Urinary bladder (tissue), 4 donors: ENCODE data around the gene MEAF6. TPM values are rescaled to one million over a fixed set of nuclear protein-coding genes. Genes with fewer than 3 reads are reported as not detected.
"Not testable (repeated sequence)": the region's sequence is repeated elsewhere in the genome, so short reads cannot be mapped to it uniquely, and the experiment has no call there.

Experiments used
- DNase-seq: peaks from one replicate; pipeline ENCODE4 v3.0.0-alpha.2; 2015; ENCODE audit errors: extremely low spot score
- H3K27ac ChIP-seq: one replicate; pipeline ENCODE4 v1.5.1; 2013; ENCODE audit warnings: low read depth, mild to moderate bottlenecking, moderate library complexity
- H3K36me3 ChIP-seq: one replicate; pipeline ENCODE4 v1.6.1; 2013; ENCODE audit warnings: mild to moderate bottlenecking, moderate library complexity; ENCODE audit not compliant: insufficient read depth
- H3K4me1 ChIP-seq: one replicate; pipeline ENCODE4 v1.6.1; 2013; ENCODE audit warnings: mild to moderate bottlenecking, moderate library complexity; ENCODE audit not compliant: insufficient read depth
- H3K4me3 ChIP-seq: one replicate; pipeline ENCODE4 v1.5.1; 2013; ENCODE audit warnings: low read depth, low read length
- WGBS: extraction: QIAGEN DNeasy Blood & Tissue Kit; methylation state at CpG from one replicate; pipeline ENCODE4 v1.1.7; 2013; 5-methylcytosine and 5-hydroxymethylcytosine counted together
- polyA plus RNA-seq: library from polyadenylated mRNA; stranded (reverse); fragments of 200-250 nt; gene quantifications from one replicate; pipeline ENCODE4 v1.2.3, GENCODE V29; 2013
- total RNA-seq: library from RNA; depleted of rRNA; stranded (reverse); fragments of >200 nt; gene quantifications from one replicate; pipeline ENCODE4 v1.2.3, GENCODE V29; 2014
- donor health status: healthy with polysubstance abuse.
- donor health status: healthy.

The MEAF6 gene
- total and polyA plus RNA-seq, 2 donors, result 62.5 to 65.5 TPM

DNA sequence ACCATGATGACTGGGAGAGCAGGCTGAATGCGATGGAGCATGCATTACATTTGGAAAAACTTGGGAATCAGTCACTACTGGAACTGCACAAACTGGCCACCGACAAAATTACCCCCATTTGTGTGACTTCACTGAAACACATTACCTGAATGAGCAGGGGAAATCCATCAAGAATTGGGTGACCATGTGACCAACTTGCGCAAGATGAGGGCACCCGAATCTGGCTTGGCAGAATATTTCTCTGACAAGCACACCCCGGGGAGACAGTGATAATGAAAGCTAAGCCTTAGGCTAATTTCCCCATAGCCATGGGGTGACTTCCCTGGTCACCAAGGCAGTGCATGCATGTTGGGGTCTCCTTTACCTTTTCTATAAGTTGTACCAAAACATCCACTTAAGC lies 30.5 kb upstream of the MEAF6 start:
- no peak overlapping the region for H3K27ac ChIP-seq
- DNase-seq, result no peak
- peaks cover 3% of the 10 kb centered on the region for H3K36me3 ChIP-seq
- WGBS, result 84% methylated on average over 5 of the region's 5 CpGs
- H3K4me3 ChIP-seq, result no peak overlapping the region
- H3K4me1 ChIP-seq, result no peaks in the 10 kb centered on the region

- Histone ChIP-seq H3K36me3 (peaks cover 3% of the 10 kb centered on the region), H3K27ac (no peak overlapping the region), H3K4me3 (no peak overlapping the region), H3K4me1 (no peaks in the 10 kb centered on the region)
- 98% methylated on average over 21 of the region's 21 CpGs for WGBS
- DNase-seq, result no peak
Measured at GRCh38 chr1:37544530-37544929, 30.0 kb upstream of the MEAF6 start.

DNA sequence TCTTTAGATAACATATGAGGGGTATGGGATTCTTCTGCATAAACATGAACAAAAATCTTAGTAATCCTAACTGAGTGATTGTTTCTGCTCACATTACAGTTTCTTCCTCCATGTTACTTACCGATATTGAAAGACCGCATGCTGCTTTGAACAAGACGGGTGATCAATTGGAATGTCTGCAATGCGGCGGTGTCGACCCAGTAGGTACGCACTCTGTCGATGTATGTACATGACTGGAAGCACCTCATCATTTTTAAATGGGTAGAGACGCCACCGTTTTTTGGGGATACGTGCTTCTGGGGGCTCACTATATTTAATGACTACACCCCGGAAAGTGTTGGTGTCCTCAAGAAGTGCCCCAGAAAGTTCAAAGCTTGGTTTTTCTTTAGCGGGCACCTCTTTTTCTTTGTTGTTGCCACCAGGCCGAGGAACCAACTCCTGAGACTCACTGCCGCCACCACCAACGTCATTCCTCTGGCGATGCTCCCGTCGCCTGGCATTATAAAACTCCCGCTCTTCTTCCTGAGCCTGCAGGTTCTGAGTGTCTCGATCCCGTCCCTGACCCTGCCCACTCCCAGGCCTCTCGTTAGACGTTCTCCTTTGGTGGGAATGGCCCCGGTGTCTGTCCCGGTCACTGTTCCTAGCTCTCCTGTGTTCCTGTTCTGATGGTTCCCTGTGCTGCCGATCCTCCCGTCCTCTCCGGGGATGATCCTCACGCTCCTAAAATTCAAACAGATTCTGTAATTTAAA lies 25.6 kb upstream of the MEAF6 start:
- 95% methylated on average over 30 of the region's 30 CpGs for WGBS
- H3K36me3 ChIP-seq, result no peaks in the 10 kb centered on the region
- H3K4me1 ChIP-seq, result no peaks in the 10 kb centered on the region

GRCh38 chr1:37539154-37539553 lies 24.6 kb upstream of the MEAF6 start:
- DNase-seq, H3K4me1 ChIP-seq, H3K4me3 ChIP-seq, H3K27ac ChIP-seq, H3K36me3 ChIP-seq: not testable (repeated sequence)
- 92% methylated on average over 10 of the region's 10 CpGs for WGBS

More for the DNA sequence above, 25.6 kb upstream of the MEAF6 start:
- no peak for DNase-seq
- Histone ChIP-seq H3K4me3 (no peak overlapping the region), H3K27ac (no peak overlapping the region)

DNA sequence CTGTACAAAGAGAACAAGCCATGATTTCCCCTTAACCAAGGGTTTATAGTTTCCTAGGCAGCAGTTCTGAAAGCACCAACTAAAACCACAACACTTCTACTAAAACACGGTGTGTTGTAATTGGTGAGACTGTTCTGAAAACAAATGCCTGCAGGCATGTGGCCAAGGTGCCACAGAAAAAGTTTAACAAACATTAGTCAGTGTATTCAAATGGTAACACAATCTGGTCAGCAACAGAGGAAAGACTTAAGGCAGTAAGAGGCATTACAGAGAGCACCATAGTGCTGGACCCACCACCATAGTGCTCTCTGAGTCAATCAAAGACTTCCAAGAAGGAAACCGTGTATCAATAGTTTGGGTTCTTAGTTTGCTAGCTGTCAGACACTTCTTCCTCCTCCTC lies 22.8 kb upstream of the MEAF6 start:
- WGBS, result 87% methylated on average over 2 of the region's 2 CpGs
- Histone ChIP-seq H3K36me3 (no peaks in the 10 kb centered on the region), H3K27ac (no peak overlapping the region), H3K4me3 (no peak overlapping the region), H3K4me1 (no peaks in the 10 kb centered on the region)
- DNase-seq, result no peak

DNA sequence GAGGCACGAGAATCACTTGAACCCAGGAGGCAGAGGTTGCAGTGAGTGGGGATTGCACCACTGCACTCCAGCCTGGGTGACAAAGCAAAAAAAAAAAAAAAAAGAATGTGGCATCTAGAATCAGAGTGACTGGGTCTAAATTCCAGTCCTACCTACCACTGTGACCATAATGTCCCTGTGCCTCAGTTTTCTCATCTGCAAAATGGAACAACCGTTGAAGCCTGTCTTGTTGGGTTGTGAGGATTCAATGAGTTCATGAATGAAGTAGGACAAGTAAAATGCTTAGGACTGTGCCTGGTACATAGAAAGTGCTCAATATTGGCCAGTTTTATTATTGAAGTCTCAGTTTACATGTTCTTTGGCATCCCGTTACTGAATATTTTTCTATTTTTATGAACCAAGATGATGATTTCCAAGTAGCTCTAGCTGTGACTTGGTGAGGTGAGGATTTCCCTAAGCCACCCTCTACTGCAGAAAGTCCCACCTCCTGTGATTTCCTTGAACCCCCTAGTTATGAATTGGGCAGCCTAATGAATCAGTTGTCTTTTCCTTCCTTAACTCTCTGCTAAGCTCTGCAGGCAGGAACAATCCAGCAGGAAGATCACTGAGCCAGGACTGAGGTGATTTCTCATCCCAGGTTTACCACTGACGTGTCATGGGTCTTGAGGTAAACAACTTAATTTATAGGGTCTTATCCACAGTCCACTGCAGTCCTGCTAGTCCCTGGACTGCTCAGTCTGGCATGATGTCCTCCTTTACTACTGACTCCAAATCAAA lies 18.9 kb upstream of the MEAF6 start:
- no peak for DNase-seq
- Histone ChIP-seq H3K4me3 (no peak overlapping the region), H3K4me1 (no peaks in the 10 kb centered on the region), H3K27ac (no peak overlapping the region), H3K36me3 (no peaks in the 10 kb centered on the region)
- 93% methylated on average over 4 of the region's 4 CpGs for WGBS

DNA sequence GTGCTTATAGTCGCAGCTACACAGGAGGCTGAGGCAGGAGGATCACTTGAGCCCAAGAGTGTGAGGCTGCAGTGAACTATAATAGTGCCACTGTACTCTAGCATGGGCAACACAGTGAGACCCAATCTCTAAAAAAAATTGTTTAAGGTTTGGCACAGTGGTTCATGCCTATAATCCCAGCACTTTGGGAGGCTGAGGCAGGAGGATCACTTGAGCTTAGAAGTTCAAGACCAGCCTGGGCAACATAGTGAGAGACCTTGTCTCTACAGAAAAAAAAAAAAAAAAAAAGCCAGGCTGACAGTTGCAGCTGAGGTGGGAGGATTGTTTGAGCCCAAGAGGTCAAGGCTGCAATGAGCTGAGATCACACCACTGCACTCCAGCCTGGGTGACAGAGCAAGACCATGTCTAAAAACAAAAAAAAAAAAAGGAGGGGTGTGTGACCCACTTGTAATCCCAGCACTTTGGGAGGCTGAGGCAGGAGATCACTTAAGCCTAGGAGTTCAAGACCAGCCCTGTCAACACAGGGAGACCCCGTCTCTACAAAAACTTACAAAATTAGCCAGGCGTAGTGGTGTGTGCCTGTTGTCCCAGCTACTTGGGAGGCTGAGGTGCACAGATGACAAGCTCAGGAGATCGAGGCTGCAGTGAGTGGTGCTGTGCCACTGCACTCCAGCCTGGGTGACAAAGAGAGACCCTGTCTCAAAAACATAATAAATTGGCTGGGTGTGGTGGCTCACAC lies 18.0 kb upstream of the MEAF6 start:
- WGBS, result 97% methylated on average over 4 of the region's 4 CpGs
- H3K4me1 ChIP-seq, H3K36me3 ChIP-seq, DNase-seq, H3K27ac ChIP-seq, H3K4me3 ChIP-seq: not testable (repeated sequence)

DNA sequence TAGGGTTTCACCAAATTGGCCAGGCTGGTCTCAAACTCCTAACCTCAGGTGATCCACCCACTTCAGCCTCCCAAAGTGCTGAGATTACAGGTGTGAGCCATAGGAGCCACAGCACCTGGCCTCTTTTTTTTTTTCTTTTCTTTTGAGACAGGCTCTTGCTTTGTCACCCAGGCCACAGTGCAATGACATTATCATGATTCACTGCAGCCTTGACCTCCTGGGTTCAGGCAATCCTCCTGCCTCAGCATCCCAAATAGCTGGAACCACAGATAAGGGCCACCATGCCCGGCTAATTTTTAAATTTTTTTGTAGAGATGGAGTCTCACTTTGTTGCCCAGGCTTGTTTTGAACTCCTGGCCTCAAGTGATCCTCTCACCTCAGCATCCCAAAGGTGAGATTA lies 15.3 kb upstream of the MEAF6 start:
- not testable (repeated sequence) for H3K4me3 ChIP-seq, DNase-seq, H3K36me3 ChIP-seq, H3K4me1 ChIP-seq, H3K27ac ChIP-seq
- WGBS, result 84% methylated on average over 1 of the region's 1 CpG

DNA sequence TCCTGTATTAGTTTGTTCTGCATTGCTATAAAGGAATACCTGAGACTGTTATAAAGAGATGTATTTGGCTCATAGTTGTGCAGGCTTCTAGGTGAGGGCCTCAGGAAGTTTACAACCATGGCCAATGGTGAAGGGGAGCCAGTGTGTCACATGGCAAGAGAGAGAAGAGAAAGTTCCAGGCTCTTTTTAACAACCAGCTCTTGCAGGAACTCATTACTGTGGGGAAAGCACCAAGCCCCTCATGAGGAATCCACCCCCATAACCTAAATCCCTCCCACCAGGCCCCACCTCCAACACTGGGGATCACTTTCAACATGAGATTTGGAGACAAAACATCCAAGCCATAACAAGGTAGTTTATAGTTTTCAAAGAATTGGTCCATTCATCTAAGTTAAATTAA lies 5.0 kb upstream of the MEAF6 start:
- Histone ChIP-seq H3K27ac (no peak overlapping the region), H3K36me3 (no peaks in the 10 kb centered on the region), H3K4me1 (no peaks in the 10 kb centered on the region), H3K4me3 (no peak overlapping the region)
- DNase-seq, result no peak

GRCh38 chr1:37518929-37519328 lies 4.4 kb upstream of the MEAF6 start:
- not testable (repeated sequence) for DNase-seq, H3K4me3 ChIP-seq
- 64% methylated on average over 15 of the region's 15 CpGs for WGBS

GRCh38 chr1:37518241-37518640 lies 3.7 kb upstream of the MEAF6 start:
- not testable (repeated sequence) for H3K36me3 ChIP-seq, DNase-seq, H3K27ac ChIP-seq, H3K4me1 ChIP-seq, H3K4me3 ChIP-seq
- WGBS, result 95% methylated on average over 28 of the region's 31 CpGs

More at GRCh38 chr1:37518929-37519328, 4.4 kb upstream of the MEAF6 start:
- not testable (repeated sequence) for H3K4me1 ChIP-seq, H3K27ac ChIP-seq, H3K36me3 ChIP-seq

DNA sequence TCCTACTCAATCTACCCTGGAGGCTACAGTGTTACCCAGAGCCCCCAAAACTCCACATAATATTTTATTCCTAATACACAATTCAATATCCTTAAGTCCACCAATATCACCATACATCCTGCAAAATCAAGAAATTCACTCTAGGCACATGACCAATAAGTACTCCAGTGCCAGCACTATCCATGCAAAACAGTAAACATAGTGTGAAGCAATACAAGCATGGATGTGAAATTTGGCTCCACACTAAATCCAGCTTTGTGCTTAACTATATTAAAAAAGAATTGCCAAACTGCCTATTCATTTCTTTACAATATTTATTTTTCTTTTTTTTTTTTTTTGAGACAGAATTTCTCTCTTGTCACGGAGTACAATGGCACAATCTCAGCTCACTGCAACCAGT lies 3.0 kb upstream of the MEAF6 start:
- WGBS, result 80% methylated on average over 1 of the region's 1 CpG
- H3K36me3 ChIP-seq, result peaks cover under 1% of the 10 kb centered on the region
- DNase-seq, result no peak
- no peaks in the 10 kb centered on the region for H3K4me1 ChIP-seq
- no peak overlapping the region for H3K27ac ChIP-seq
- no peak overlapping the region for H3K4me3 ChIP-seq

GRCh38 chr1:37515185-37516034 lies 844 bp upstream of the MEAF6 start:
- peaks cover 2% of the 10 kb centered on the region for H3K36me3 ChIP-seq
- no peak for DNase-seq
- peak overlapping the region; percentile 97 for H3K4me3 ChIP-seq

More at GRCh38 chr1:37515185-37516034, 844 bp upstream of the MEAF6 start:
- Histone ChIP-seq H3K27ac (peak overlapping the region; percentile 95), H3K4me1 (no peaks in the 10 kb centered on the region)
- 68% methylated on average over 18 of the region's 18 CpGs for WGBS
